Stimulated activated naive CD4-positive, alpha-beta T cell (primary cell): ENCODE measurements around the gene FGF4.

ENCODE experiments used
- DNase-seq, 6 experiments: peaks; one replicate each; lab custom pipeline; 2025; lab: John Stamatoyannopoulos, UW

FGF4 gene

DNA sequence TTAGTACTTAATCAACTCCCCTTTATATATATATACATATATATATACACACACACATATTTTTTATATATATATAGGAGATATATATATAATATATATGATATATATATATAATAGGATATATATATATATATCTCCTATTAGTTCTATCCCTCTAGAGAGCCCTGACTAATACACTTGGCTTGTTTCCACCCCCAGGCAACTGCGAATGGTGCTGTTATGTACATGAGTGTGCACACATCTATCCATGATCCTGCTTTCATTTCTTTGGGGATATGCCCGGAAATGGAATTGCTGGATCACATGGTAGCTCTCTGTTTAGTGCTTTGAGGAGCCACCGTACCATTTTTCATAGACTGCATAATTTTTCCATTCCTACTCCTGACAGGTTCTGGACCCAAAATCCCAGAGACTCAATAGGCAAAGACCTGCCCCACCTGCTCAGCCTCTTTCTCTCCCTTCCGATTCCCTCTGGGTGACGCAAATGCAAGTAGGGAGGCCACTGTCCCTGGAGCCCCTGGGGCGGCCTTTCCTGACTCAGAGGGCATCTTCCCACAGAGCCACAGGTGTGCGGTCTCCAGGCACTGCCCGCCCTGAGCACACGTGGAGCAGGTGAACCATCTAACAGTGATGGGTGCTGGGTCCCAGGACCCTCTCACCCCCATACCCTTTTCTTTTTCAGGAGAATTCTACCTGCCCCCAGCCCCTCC lies 32.1 kb upstream of the FGF4 start:
- DNase-seq: no peak

DNA sequence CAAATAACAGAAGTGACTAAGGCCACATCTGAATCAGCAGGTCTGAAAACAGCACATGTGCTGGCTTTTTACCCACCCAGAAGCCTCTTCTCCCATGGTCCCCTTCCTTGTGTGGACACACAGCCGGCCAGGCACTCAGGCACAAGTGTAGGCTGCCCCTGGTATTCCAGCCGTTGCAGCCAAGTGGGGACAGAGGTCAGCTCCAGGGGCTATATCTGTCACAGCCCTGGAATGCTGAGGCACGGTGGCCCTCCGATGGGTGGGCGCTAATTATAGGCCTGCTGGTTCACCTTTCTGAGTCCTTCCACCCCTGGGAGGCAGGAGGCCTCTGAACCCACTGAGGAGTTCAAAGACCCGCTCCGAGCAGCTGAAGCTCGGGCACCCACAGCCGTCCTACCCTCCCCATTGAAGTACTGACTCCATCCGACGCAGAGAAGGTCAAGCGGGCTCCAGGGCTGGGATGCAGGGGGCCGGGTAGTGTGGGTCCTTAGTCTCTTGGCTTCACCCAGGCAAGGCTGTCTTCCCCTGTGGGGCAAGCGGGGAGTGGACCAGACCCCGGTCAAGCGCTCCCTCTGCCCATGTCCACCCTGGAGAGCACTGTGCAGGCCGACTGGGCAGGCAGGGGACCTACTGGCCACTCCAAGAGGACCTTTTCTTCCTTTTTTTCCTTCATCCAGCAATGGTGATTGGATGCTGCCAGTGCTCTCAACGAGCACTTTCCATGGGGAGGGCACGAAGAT lies 29.8 kb upstream of the FGF4 start:
- no peak for DNase-seq

DNA sequence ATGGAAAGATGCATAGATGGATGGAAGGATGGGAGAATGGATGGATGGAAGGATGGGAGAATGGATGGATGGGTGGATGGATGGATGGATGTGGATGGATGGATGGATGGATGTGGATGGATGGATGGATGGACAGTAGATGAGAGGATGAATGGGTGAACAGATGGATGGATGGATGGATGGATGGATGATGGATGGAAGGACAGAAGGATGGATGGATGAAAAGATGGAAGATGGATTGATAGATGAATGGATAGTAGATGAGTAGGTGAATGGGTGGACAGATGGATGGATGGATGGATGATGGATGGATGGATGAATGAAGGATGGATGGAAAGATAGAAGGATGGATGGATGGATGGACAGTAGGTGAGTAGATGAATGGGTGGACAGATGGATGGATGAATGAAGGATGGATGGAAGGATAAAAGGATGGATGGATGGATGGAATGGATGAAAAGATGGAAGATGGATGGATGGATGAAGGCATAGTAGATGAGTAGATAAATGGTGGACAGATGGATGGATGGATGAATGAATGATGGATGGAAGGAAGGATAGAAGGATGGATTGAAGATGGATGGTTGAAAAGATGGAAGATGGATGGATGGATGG lies 28.6 kb upstream of the FGF4 start:
- DNase-seq: no peak

DNA sequence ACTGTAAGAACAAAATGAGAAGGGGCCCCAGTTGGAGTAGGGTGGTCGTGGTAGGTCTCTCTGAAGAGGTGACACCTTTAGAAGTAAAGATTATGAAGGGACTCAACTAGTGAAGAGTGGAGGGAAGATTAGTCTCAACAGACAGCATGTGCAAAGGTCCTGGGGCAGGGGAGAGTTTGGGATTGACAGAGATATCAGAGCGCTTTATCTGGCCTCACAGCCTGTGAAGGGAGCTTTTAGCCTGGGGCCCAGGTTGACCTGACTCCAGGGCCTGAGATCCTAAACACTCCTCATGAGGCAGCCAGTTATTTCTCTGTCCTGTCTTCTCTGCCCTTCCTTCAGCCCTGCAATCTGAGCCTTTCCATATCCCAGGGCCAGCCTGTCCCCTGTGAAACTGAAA lies 27.9 kb upstream of the FGF4 start:
- DNase-seq: no peak

DNA sequence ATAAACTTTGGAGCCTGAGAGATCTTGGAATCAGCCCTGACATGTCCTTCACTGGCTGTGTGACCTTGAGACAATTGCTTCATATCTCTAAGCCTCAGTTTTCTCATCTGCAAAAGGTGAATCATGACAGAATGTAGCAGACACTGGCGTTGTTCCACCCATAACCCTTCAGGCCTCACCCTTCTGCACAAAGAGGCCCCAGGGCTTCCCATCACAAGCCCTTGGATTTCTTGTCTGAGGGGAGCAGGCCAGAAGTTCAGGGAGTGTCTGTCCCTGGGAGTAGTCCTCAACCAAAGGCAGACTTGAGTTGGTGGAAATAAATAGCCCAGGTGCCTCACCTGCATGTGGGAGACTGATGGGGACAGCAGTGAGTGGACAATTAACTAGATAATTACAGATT lies 27.4 kb upstream of the FGF4 start:
- DNase-seq: no peak

DNA sequence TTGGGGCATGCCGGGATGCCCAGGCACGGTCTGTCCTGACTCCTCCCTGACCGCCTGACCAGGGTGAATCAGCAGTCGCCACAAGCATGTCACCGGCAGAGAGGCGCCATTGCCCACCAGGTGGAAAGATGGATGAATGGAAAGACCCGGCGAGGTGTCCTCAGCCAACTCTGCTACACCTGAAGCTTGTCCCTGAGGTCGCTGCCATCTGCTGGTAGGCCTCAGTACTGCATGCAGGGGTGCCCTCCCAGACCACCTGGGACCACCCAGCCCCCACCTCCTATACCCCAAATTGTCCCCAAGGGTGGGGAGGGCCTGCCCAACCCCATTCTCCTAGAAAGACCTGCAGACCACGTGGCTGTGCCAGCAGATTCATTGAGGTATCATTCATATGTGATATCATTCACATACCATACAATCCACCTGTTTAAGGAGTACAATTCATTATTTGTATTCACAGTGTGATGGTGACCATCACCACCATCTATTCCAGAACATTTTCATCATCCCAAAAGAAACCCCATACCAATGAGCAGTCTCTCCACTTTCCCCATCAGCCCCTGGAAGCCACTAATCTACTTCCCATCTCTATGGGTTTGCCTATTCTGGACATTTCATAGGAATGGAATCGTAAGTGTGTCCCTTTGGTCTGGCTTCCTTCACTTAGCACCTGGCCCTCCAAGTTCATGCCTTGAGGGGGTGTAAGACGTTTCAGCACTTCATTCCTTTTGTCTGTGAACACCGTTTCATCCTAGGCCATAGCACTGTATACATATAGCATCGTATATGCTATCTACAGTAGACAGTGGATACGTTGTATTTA lies 26.6 kb upstream of the FGF4 start:
- peak in 3 of 6 experiments; percentile 2 to 13 (median 10) for DNase-seq

DNA sequence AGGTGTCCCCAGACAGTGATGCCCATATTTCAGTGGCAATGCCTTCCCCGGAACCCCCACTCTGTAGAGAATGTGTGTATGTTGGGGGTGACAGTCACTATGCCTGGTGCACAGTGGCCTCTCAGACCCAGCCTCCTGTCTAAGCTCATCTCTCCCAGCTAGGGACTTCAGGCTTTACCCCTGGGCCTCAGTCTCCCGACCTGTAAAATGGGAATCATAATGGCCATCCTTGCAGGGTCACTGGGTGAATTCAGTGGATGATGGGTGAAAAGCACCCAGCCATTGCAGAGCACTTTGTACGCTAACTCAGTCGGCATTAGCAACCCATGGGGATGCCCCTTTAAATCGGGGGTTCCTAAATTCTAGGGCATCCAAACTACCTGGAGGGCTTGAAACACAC lies 25.1 kb upstream of the FGF4 start:
- DNase-seq: no peak

DNA sequence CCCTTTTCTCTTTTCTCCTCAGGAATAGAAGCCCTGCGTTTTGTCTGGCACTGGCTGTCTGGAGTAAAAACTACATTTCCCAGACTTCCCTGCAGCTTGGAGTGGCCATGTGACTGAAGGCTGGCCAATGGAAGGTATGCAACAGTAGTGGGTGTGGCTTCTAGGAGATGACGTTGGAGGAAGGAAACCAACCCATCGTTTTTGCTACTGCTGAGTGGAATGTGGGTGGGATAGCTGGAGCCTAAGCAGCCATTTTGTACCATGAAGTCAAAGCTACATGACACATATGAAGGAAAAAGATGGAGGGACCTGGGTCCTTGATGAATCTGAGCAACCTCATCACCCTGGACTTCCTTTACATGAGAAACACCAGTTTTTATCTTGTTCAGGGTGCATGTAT lies 24.4 kb upstream of the FGF4 start:
- DNase-seq: no peak

DNA sequence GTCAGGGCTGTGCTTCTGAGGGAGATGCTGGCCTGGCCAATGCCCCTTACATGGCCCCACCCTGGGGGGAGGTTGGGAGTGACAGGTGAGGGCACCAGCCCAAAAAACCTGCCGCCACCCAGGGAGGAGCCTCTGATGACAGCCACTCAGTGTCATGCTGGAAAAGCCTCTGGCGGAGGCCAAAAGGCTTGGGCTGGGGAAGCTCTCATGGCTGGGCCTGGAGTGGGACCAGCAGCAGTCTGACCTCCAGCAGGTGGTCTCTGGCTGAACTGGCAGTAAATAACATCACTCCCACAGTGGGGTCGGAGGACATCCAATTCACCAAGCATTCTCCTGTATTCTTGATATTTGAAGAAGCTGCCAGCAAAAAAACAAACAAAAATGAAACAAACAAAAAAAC lies 24.0 kb upstream of the FGF4 start:
- DNase-seq: no peak

DNA sequence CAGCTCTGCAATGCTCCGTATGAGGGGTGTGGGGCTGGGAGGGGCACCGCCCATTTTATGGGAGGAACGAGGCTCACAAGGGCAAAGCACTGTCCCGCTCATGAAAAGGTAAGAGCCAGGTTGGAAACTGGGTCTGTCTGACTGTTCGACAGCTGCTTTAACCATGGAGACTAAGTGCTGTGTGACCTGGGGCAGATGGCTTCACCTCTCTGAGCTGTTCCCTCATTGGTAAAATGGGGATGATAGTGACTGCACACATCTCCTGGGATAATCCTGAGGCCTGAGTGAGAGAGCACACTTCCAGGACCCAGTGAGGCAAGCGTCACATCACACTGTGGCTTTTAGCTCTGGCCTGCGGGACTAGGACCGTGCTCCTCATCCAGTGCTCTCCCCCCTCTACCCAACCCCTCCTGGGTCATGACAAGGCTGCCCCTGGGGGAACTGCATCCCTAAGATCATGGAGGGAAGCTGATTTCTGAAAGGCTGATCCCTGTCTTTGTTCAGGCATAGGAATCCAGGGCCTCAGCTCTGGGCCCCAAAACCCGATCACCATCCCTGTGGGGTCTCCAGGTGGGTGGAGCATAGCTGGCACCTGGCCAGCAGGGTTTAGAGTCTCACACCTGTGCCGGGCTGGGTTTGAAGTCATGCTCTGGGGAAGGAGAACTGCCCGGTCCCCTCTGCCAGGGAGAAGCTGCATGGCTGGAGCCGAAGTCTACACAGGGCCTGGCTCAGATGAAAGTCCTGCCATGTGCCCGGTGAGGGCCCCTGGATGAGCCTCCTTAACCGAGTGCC lies 22.8 kb upstream of the FGF4 start:
- DNase-seq: no peak

DNA sequence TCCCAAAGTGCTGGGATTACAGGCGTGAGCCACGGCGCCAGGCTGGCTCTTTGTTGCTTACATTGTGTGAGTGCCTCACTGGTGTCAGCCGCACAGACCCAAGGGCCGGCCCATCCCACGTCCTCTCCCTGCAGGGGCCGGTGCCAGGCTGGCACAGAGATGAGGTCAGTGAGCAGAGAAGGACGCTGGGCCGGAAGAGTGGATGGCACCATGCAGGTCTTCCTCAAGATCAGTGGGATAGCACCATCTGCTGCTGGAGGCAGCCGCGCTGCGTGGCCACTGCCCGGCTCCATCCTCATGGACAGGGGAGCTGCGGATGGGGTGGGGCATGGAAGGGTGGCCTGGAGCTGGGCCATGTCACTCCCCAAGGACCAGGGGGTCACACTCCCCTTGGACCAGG lies 22.0 kb upstream of the FGF4 start:
- no peak for DNase-seq

DNA sequence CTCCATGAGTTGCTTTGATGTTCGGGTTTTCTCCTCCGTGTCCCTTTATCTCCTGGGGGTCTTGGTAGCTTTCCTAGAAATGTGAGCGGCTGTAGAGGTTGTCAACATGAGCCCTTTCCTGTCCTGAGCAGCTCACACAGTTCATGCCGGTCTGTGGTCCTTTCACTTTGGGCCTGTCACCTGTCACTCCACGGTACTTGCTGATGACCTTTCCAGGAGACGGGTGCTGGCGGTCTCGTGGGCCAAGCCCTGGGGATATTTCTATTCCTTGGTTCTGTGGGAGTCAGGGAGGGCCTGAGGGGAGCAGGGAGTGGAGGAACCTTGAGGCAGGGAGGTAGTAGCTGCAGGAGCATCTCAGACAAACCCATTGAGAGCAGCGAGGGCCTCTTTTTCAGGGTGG lies 20.9 kb upstream of the FGF4 start:
- DNase-seq: no peak

DNA sequence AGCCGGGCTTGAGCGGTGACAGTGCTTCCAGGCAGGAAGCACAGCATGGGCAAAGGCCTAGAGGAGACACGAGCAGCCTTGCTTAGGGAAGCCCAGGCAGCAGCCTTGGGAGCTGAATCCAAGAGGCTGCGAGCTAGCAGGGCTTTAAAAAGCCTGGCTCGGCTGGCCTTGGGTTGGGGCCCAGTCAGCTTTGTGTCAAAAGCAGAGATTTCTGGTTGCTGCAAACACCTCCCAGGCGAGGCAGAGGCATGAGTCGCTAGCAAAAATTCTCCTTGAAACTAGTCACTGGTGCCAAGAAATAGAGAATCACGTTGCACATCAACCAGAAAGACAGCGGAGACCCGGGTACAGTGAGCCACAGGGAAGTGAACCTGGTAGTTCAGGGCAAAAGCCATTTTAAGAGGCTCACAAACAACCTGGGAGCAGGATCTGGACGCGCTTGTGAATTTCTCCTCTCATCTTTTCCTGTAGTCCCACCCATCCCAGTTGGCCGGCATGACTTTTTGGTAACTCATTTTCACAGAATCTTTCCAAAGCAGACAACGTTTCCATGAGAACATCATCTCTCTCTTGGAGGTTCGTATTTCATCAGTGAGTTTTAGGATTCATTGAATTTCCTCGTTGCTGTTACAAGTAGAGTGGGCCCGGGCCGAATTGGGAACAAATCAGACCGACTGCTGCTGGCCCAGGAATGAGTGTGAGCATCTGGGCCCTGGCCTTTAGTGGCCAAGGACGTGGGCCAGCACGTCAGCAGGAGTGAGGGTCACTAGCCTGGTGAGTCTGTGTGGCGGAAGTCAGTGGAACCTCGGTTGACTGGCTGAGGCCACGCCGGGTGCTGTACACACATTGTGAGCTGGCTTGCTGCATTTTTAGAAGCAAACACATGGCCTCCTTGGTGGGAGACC lies 16.4 kb upstream of the FGF4 start:
- DNase-seq: no peak

DNA sequence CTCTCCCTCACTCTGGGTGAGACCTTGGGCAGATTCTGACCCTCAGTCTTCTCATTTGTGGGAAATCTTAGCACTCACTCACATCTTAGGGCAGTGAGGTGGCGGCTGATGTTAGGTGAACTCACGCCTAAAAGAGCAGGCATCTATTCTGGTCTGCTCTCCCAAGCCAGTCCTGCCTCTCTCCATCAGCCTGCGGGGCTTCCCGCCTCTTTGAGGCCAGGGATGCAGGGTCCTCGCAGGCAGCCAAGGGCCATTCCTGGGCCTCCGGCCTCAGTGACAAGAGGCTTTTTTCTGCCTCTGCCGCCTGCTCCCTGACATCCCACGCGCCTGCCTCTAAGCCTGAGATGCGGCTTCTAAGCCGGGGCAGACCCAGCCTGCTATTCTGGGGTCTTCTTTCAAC lies 13.8 kb upstream of the FGF4 start:
- DNase-seq: no peak

DNA sequence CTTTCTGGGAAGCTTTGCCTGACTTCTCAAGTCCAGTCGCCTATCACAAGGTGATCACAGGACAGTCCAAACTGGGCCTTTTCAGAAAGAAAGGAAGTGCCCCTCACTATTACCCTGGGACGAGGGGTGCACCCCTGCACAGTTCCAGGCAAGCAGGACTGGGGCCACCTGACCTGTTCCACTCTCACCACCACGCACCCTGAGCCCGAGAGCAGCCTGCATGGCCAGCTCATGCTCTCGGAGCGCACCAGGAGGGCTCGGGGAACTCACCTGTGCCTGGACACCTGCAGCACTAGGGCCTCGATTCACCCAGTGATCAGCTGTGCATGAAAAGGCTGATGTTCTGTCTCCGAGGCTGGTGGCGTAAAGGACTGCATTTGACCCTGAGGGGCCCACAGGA lies 12.8 kb upstream of the FGF4 start:
- DNase-seq: no peak

DNA sequence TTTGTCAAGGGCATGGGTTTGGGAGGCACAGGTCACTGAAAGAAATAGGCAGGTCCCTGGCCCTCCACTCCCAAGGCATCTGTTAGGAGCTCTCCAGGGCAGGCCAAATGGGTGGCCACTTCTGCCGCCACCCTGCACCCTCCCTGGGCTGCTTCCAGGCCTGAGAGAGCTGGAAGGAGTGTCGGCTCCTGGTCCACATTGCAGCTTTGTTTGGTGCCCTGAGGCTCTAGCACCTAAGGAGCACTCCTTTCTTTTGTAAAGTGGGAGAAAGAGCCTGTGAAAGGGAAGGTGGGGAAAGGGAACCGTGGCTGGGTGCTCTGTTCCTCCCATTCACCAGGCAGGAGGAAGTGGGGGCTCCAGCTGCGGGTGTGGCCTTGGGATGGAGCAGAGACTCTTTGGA lies 12.3 kb upstream of the FGF4 start:
- DNase-seq: no peak

DNA sequence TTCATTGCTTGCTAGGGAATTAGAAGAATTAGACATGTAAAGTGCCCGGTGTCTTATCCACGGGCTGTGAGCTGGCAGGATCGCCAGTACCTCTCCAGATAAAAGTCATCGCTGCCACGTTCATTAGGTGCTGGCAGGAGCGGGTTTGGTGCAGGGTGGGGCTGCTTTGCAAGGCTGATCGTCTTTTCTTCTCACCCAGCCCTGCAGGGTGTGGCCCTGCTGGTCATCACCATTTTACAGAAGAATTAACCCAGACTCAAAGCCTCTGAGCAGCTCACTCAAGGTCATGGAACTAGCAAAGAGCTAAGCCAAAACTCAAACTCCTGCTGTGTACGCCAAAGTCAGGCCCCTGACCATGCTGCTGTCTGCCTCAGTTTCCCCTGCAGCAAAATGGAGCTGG lies 6.1 kb upstream of the FGF4 start:
- no peak for DNase-seq

DNA sequence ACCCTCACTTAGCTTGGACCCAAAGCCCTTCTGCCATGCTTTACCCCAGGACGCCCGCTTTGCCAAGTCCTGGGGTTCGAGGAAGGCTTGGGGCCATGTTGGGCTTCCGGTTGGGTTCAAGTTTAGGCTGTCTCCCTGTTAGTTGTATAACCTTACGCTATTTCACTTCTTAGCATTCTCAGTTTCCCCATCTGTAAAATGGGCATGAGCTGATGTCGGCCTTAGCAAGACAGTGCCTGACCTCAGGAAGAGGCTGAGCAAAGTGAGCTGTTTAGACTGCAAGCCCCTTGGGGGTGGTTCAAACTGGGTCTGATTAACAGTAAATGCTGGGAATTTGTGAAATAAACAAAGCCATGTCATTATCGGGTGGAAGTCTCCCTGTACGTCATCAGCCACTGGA lies 3.2 kb upstream of the FGF4 start:
- DNase-seq: no peak

DNA sequence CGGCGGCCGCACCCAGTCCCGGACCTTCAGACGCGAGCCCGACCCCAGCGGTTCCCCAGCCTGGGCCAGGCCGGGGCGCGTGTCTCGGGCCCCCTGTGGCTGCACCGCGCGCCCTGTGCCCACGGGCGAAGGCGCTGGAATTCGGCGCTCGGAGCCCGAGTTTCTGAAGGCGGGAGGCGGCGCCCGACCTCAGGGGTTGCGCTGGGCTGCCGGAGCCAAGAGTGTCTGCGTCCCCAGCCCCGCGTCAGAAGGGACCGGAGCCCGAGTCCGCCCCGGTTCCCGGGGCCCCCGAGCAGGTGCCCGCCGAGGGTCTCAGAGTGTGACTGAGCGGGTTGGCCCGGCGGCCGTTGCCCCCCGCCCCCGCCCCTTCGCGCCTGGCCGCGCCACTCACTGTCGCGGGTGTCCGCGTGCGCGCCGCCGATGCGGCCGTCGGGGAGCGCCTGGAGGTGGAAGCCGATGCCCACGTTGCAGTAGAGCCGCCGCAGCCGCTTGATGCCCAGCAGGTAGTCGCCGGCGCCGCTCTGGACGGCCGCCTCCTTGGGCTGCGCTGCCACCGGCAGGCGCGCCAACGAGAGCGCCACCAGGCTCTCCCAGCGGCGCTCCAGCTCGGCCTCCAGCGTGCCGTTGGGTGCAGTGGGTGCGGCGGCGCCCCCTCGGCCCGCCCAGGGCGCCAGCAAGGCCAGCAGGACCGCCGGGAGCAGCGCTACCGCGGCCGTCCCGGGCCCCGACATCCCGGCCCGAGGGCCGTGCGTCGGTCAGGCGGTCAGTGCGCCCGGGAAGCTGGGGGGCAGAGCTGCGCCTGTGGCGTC lies 583 bp downstream of the FGF4 start:
- no peak for DNase-seq
